ENCODE measurements around the gene PLCB1.

The PLCB1 gene

DNA sequence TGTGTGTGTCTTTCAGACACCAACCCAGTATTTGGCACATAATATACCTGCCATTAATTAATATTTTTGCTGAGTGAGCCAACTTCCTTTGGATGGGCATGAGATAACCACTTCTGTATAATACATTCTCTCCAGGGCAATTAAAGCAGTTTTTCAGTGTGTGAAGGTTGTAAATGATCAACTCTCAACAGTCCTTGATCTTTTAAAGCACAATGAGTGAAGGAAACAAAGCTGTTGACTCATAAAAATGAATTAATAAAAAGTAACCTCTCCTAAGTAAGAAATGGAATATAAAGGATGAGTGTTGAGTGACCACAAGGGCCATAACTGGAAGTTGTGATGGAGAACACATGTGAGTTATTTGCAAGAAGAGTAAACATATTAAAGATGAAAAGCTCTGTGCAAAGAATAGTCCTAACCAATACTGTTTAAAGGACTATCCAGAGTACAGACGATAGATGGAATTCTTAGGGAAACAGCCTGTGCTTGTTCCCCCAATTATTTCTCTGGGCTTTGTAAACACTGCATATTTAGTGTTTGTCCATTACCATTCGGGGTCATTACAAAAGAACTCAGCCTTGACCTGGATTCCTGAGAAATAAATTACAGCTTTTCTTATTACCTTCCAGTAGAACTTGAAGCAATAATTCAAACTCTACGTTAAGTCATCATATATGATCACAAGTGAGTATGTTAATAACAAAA is 446.2 kb downstream of the PLCB1 start:
- H3K79me2 ChIP-seq (ENCODE audit: control insufficient read depth, low read length): no peaks in the 10 kb centered on the region
- no peak overlapping the region for H3K27ac ChIP-seq (ENCODE audit: low read depth, low read length)
- TF ChIP-seq EZH2phosphoT487 (IDR thresholded peaks at IDR 0.05; ENCODE audit: borderline replicate concordance, low read length): no peak
- TF ChIP-seq, protein P1, sequence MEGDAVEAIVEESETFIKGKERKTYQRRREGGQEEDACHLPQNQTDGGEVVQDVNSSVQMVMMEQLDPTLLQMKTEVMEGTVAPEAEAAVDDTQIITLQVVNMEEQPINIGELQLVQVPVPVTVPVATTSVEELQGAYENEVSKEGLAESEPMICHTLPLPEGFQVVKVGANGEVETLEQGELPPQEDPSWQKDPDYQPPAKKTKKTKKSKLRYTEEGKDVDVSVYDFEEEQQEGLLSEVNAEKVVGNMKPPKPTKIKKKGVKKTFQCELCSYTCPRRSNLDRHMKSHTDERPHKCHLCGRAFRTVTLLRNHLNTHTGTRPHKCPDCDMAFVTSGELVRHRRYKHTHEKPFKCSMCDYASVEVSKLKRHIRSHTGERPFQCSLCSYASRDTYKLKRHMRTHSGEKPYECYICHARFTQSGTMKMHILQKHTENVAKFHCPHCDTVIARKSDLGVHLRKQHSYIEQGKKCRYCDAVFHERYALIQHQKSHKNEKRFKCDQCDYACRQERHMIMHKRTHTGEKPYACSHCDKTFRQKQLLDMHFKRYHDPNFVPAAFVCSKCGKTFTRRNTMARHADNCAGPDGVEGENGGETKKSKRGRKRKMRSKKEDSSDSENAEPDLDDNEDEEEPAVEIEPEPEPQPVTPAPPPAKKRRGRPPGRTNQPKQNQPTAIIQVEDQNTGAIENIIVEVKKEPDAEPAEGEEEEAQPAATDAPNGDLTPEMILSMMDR (IDR thresholded peaks at IDR 0.05; ENCODE audit: low read depth, low read length, poor library complexity, severe bottlenecking): no peak
- no peaks in the 10 kb centered on the region for H3K27me3 ChIP-seq (ENCODE audit: control insufficient read depth, low read length)
- H3K4me3 ChIP-seq (ENCODE audit: low read length): no peak overlapping the region
- no peak overlapping the region for H3K4me2 ChIP-seq (ENCODE audit: low read length)
- no peaks in the 10 kb centered on the region for H3F3A ChIP-seq (ENCODE audit: control insufficient read depth, insufficient read depth)
- H3K9me2 ChIP-seq (replicated peaks; ENCODE audit: control insufficient read depth, low read length): no peaks in the 10 kb centered on the region
- no peaks in the 10 kb centered on the region for H3K4me1 ChIP-seq (ENCODE audit: control insufficient read depth, low read length)
- H4K20me1 ChIP-seq (ENCODE audit: control insufficient read depth, insufficient read depth, low read depth, low read length): no peaks in the 10 kb centered on the region
- no peaks in the 10 kb centered on the region for H3K9me3 ChIP-seq (ENCODE audit: control insufficient read depth, insufficient read depth, low read length)
- no peaks in the 10 kb centered on the region for H3K36me3 ChIP-seq (ENCODE audit: control insufficient read depth, low read length)

- Histone ChIP-seq H3K27ac (ENCODE audit: low read depth, low read length) (no peak overlapping the region), H3K9me3 (ENCODE audit: control insufficient read depth, insufficient read depth, low read length) (no peaks in the 10 kb centered on the region), H4K20me1 (ENCODE audit: control insufficient read depth, insufficient read depth, low read depth, low read length) (no peaks in the 10 kb centered on the region), H3K36me3 (ENCODE audit: control insufficient read depth, low read length) (no peaks in the 10 kb centered on the region), H3K4me3 (ENCODE audit: low read length) (no peak overlapping the region), H3F3A (ENCODE audit: control insufficient read depth, insufficient read depth) (no peaks in the 10 kb centered on the region), H3K9me2 (replicated peaks; ENCODE audit: control insufficient read depth, low read length) (no peaks in the 10 kb centered on the region), H3K79me2 (ENCODE audit: control insufficient read depth, low read length) (no peaks in the 10 kb centered on the region), H3K27me3 (ENCODE audit: control insufficient read depth, low read length) (no peaks in the 10 kb centered on the region), H3K4me1 (ENCODE audit: control insufficient read depth, low read length) (no peaks in the 10 kb centered on the region), H3K4me2 (ENCODE audit: low read length) (no peak overlapping the region)
- no peak for TF ChIP-seq EZH2phosphoT487 (IDR thresholded peaks at IDR 0.05; ENCODE audit: borderline replicate concordance, low read length)
- TF ChIP-seq, protein P1 (IDR thresholded peaks at IDR 0.05; ENCODE audit: low read depth, low read length, poor library complexity, severe bottlenecking): no peak
These were observed 447.0 kb downstream of the PLCB1 start for GRCh38 chr20:8579035-8579434.

- no peaks in the 10 kb centered on the region for H3K4me1 ChIP-seq (ENCODE audit: control insufficient read depth, low read length)
- H3F3A ChIP-seq (ENCODE audit: control insufficient read depth, insufficient read depth): no peaks in the 10 kb centered on the region
- H4K20me1 ChIP-seq (ENCODE audit: control insufficient read depth, insufficient read depth, low read depth, low read length): no peaks in the 10 kb centered on the region
- no peak overlapping the region for H3K4me3 ChIP-seq (ENCODE audit: low read length)
- H3K4me2 ChIP-seq (ENCODE audit: low read length): no peak overlapping the region
- no peaks in the 10 kb centered on the region for H3K36me3 ChIP-seq (ENCODE audit: control insufficient read depth, low read length)
- H3K79me2 ChIP-seq (ENCODE audit: control insufficient read depth, low read length): no peaks in the 10 kb centered on the region
- H3K9me3 ChIP-seq (ENCODE audit: control insufficient read depth, insufficient read depth, low read length): no peaks in the 10 kb centered on the region
- TF ChIP-seq EZH2phosphoT487 (IDR thresholded peaks at IDR 0.05; ENCODE audit: borderline replicate concordance, low read length): no peak
- TF ChIP-seq, protein P1 (IDR thresholded peaks at IDR 0.05; ENCODE audit: low read depth, low read length, poor library complexity, severe bottlenecking): no peak
- no peaks in the 10 kb centered on the region for H3K9me2 ChIP-seq (replicated peaks; ENCODE audit: control insufficient read depth, low read length)
- H3K27me3 ChIP-seq (ENCODE audit: control insufficient read depth, low read length): no peaks in the 10 kb centered on the region
- no peak overlapping the region for H3K27ac ChIP-seq (ENCODE audit: low read depth, low read length)
These were observed 449.5 kb downstream of the PLCB1 start for GRCh38 chr20:8581446-8582183.
